Breast epithelium (tissue), 4 donors: ENCODE data around the gene PPP1R27. TPM values are rescaled to one million over a fixed set of nuclear protein-coding genes. Genes with fewer than 3 reads are reported as not detected.

Experiments
- DNase-seq, 2 donors: peaks; one replicate each; pipeline ENCODE4 v3.0.0-alpha.2; 2019; ENCODE audit warnings: low spot score in 2 of 2
- H3K27ac ChIP-seq, 2 donors: fragments of 200-600 bp; sonication (generic) in 1 of 2; one replicate each; pipeline ENCODE4 v1.5.1; 2016 to 2019; ENCODE audit warnings: mild to moderate bottlenecking in 1 of 2
- H3K27me3 ChIP-seq, 2 donors: fragments of 200-600 bp; sonication (generic) in 1 of 2; one replicate each; pipeline versions ENCODE4 v1.5.1 to v1.6.0; 2017 to 2019; ENCODE audit warnings: control low read depth in 1 of 2, mild to moderate bottlenecking in 1 of 2
- H3K36me3 ChIP-seq: fragments of 200-600 bp; one replicate; pipeline ENCODE4 v1.5.1; 2019
- H3K4me1 ChIP-seq, 2 donors: fragments of 200-600 bp; sonication (generic); one replicate each; pipeline ENCODE4 v1.5.1; 2016 to 2019; ENCODE audit warnings: control low read depth in 1 of 2
- H3K4me3 ChIP-seq, 3 donors: fragments of 200-600 bp; sonication (generic); 1 replicate in 2 of 3; 2 replicates in 1 of 3; pipeline ENCODE4 v1.5.1; 2016 to 2019; ENCODE audit warnings: mild to moderate bottlenecking in 3 of 3, moderate library complexity in 2 of 3
- H3K9me3 ChIP-seq, 2 donors: fragments of 200-600 bp; sonication (generic) in 1 of 2; one replicate each; pipeline ENCODE4 v1.5.1; 2016 to 2019; ENCODE audit warnings: control low read depth in 1 of 2
- CTCF ChIP-seq, 3 donors: fragments of 450-650 bp; IDR thresholded peaks; one replicate each; pipeline ENCODE4 v1.5.1; 2016 to 2017; ENCODE audit warnings: antibody characterized with exemption in 3 of 3, mild to moderate bottlenecking in 3 of 3, moderate library complexity in 3 of 3
- POLR2A ChIP-seq: fragments of 450-650 bp; IDR thresholded peaks from one replicate; pipeline ENCODE4 v1.6.1; 2016; ENCODE audit warnings: antibody characterized with exemption, mild to moderate bottlenecking, moderate library complexity
- POLR2AphosphoS5 ChIP-seq, 3 donors: sonication (generic); formaldehyde crosslinking; IDR thresholded peaks; one replicate each; pipeline ENCODE4 v1.6.1; 2017; ENCODE audit warnings: antibody characterized with exemption in 3 of 3
- intact Hi-C: fragments of 100-400 bp; cut with DNase I; formaldehyde crosslinking; loops from one replicate; pipeline ENCODE4 v1.15.1; 2023; ENCODE audit warnings: low total_unique reads
- total RNA-seq, 3 donors: library from RNA; depleted of rRNA; stranded (reverse); fragments of >200 nt; gene quantifications; one replicate each; pipeline ENCODE4 v1.1.0, GENCODE V29; 2016

Gene PPP1R27
- total RNA-seq, 3 donors from 2014 or later: not detected

- TF ChIP-seq CTCF (IDR thresholded peaks at IDR 0.05) (no peak), POLR2A (no peak), POLR2AphosphoS5 (IDR thresholded peaks at IDR 0.05) (no peak)
- Histone ChIP-seq H3K27ac (no peak overlapping the region), H3K4me3 (no peak overlapping the region), H3K36me3 (no peaks in the 10 kb centered on the region), H3K9me3 (no peaks in the 10 kb centered on the region), H3K27me3 (no peaks in the 10 kb centered on the region), H3K4me1 (no peaks in the 10 kb centered on the region)
- intact Hi-C loops: no loop called here
- no peak for DNase-seq
Measured at GRCh38 chr17:81794509-81794908, 40.3 kb downstream of the PPP1R27 start.

GRCh38 chr17:81794074-81794476 lies 40.8 kb downstream of the PPP1R27 start:
- no peaks in the 10 kb centered on the region for H3K36me3 ChIP-seq
- H3K4me3 ChIP-seq: no peak overlapping the region
- DNase-seq: no peak
- intact Hi-C loops: no loop called here
- H3K4me1 ChIP-seq: no peaks in the 10 kb centered on the region
- TF ChIP-seq CTCF (IDR thresholded peaks at IDR 0.05): no peak
- no peak for TF ChIP-seq POLR2AphosphoS5 (IDR thresholded peaks at IDR 0.05)
- no peak for TF ChIP-seq POLR2A
- H3K27me3 ChIP-seq: no peaks in the 10 kb centered on the region
- H3K27ac ChIP-seq: no peak overlapping the region
- no peaks in the 10 kb centered on the region for H3K9me3 ChIP-seq

GRCh38 chr17:81792675-81793615 lies 41.9 kb downstream of the PPP1R27 start:
- intact Hi-C loops: no loop called here
- no peaks in the 10 kb centered on the region for H3K4me1 ChIP-seq
- H3K4me3 ChIP-seq: no peak overlapping the region
- no peaks in the 10 kb centered on the region for H3K27me3 ChIP-seq
- H3K9me3 ChIP-seq: no peaks in the 10 kb centered on the region
- TF ChIP-seq CTCF (IDR thresholded peaks at IDR 0.05) (no peak), POLR2A (no peak), POLR2AphosphoS5 (IDR thresholded peaks at IDR 0.05) (no peak)
- H3K36me3 ChIP-seq: no peaks in the 10 kb centered on the region
- no peak overlapping the region for H3K27ac ChIP-seq
- DNase-seq: no peak

Other genes starting within 250 kb of the PPP1R27 start
- gene NPLOC4, start 197.9 kb downstream of the PPP1R27 start, total RNA-seq: 10 to 100 TPM; 56.0 to 69.0 (median 57.8) TPM
- 1 to 10 TPM in 2 of 3 donors, under 1 TPM in 1; 0.80 to 3.5 (median 2.6) TPM for gene TSPAN10, start 197.9 kb downstream of the PPP1R27 start, total RNA-seq
- gene PDE6G, start 178.5 kb downstream of the PPP1R27 start, total RNA-seq: 1 to 10 TPM in 1 of 3 donors, not detected in 2; 1.9 TPM
- 10 to 100 TPM; 34.4 to 43.6 (median 42.6) TPM for gene OXLD1, start 168.4 kb downstream of the PPP1R27 start, total RNA-seq
- gene CCDC137, start 168.3 kb downstream of the PPP1R27 start, total RNA-seq: 10 to 100 TPM in 2 of 3 donors, 1 to 10 TPM in 1; 8.6 to 14.4 (median 11.6) TPM
- 10 to 100 TPM; 34.9 to 44.2 (median 37.5) TPM for gene ARL16, start 151.3 kb downstream of the PPP1R27 start, total RNA-seq
- gene HGS, start 151.0 kb downstream of the PPP1R27 start, total RNA-seq: 10 to 100 TPM; 61.0 to 75.0 (median 64.6) TPM
- gene MRPL12, start 131.7 kb downstream of the PPP1R27 start, total RNA-seq: 10 to 100 TPM; 18.4 to 32.3 (median 32.1) TPM
- 10 to 100 TPM in 2 of 3 donors, 1 to 10 TPM in 1; 9.8 to 28.0 (median 24.4) TPM for gene SLC25A10, start 122.8 kb downstream of the PPP1R27 start, total RNA-seq
- not detected for gene GCGR, start 30.9 kb downstream of the PPP1R27 start, total RNA-seq
- gene MCRIP1, start 1.8 kb downstream of the PPP1R27 start, total RNA-seq: 10 to 100 TPM; 51.2 to 81.0 (median 67.5) TPM
- 100 to 1,000 TPM; 374 to 475 (median 466) TPM for gene P4HB, start 25.5 kb upstream of the PPP1R27 start, total RNA-seq
- gene ARHGDIA, start 36.3 kb upstream of the PPP1R27 start, total RNA-seq: 100 to 1,000 TPM in 2 of 3 donors, 10 to 100 TPM in 1; 67.0 to 135 (median 124) TPM
- 10 to 100 TPM; 37.4 to 69.5 (median 50.9) TPM for gene ALYREF, start 56.5 kb upstream of the PPP1R27 start, total RNA-seq
- gene ANAPC11, start 56.7 kb upstream of the PPP1R27 start, total RNA-seq: 100 to 1,000 TPM in 2 of 3 donors, 10 to 100 TPM in 1; 99.7 to 127 (median 117) TPM
- gene NPB, start 67.2 kb upstream of the PPP1R27 start, total RNA-seq: 1 to 10 TPM in 1 of 3 donors, not detected in 2; 2.0 TPM
- 10 to 100 TPM; 22.9 to 69.4 (median 35.9) TPM for gene PCYT2, start 76.3 kb upstream of the PPP1R27 start, total RNA-seq
- 10 to 100 TPM; 20.6 to 27.2 (median 25.8) TPM for gene SIRT7, start 83.1 kb upstream of the PPP1R27 start, total RNA-seq
- 10 to 100 TPM; 12.3 to 15.2 (median 14.1) TPM for gene MAFG, start 92.7 kb upstream of the PPP1R27 start, total RNA-seq
- gene PYCR1, start 102.2 kb upstream of the PPP1R27 start, total RNA-seq: 10 to 100 TPM in 2 of 3 donors, 1 to 10 TPM in 1; 3.0 to 30.2 (median 15.5) TPM
- not detected for gene MYADML2, start 112.2 kb upstream of the PPP1R27 start, total RNA-seq
- under 1 TPM in 1 of 3 donors, not detected in 2; 0.29 TPM for gene NOTUM, start 126.1 kb upstream of the PPP1R27 start, total RNA-seq
- 10 to 100 TPM; 15.4 to 31.8 (median 17.9) TPM for gene ASPSCR1, start 142.6 kb upstream of the PPP1R27 start, total RNA-seq
- 10 to 100 TPM; 79.5 to 94.7 (median 92.5) TPM for gene CENPX, start 187.8 kb upstream of the PPP1R27 start, total RNA-seq
- 10 to 100 TPM in 2 of 3 donors, 1 to 10 TPM in 1; 8.0 to 18.7 (median 14.7) TPM for gene LRRC45, start 188.3 kb upstream of the PPP1R27 start, total RNA-seq
- 10 to 100 TPM in 2 of 3 donors, 1 to 10 TPM in 1; 7.6 to 23.0 (median 16.1) TPM for gene RAC3, start 196.6 kb upstream of the PPP1R27 start, total RNA-seq
- 100 to 1,000 TPM; 202 to 484 (median 228) TPM for gene DCXR, start 202.6 kb upstream of the PPP1R27 start, total RNA-seq
- 10 to 100 TPM; 30.5 to 49.4 (median 31.8) TPM for gene RFNG, start 216.8 kb upstream of the PPP1R27 start, total RNA-seq
- gene GPS1, start 216.8 kb upstream of the PPP1R27 start, total RNA-seq: 10 to 100 TPM; 68.8 to 95.4 (median 94.4) TPM
- 10 to 100 TPM; 55.0 to 96.4 (median 82.0) TPM for gene DUS1L, start 230.8 kb upstream of the PPP1R27 start, total RNA-seq